ENCODE results near the gene PHTF1.

The PHTF1 gene

DNA sequence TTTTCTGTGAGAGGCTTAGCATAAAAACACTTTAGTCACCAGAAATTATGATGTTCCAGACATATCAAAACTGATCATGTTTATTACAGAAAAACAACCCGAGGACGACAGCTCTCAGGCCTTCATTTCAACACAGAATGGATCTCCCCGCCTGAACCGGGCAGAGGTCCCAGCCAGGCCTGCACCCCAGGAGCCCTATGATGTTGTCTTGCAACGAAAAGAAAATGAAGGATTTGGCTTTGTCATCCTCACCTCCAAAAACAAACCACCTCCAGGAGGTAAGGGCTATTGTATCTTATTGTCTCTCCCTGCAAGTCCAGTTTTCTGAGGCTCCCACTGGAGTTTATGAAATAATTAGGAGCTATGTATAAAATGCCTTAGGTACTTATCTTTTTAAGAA is 105.5 kb downstream of the PHTF1 start:
- in situ Hi-C loops (cut with HindIII; ENCODE audit: low pct_ligation_motif_present, low sequenced_read_pairs) = no loop called here
- Histone ChIP-seq H3K36me3 (replicated peaks) (no peaks in the 10 kb centered on the region), H3K27me3 (replicated peaks) (no peaks in the 10 kb centered on the region), H3K4me3 (ENCODE audit: low read depth, low read length) (no peak overlapping the region), H3K27ac (no peak overlapping the region)
- no peak for TF ChIP-seq CTCF (IDR thresholded peaks at IDR 0.05; ENCODE audit: low read depth, low read length, missing control alignments)
- no peak for DNase-seq

GRCh38 chr1:113652771-113653170 is 106.5 kb downstream of the PHTF1 start:
- H3K36me3 ChIP-seq (replicated peaks) = no peaks in the 10 kb centered on the region
- TF ChIP-seq CTCF (IDR thresholded peaks at IDR 0.05; ENCODE audit: low read depth, low read length, missing control alignments) = no peak
- H3K27ac ChIP-seq = no peak overlapping the region
- DNase-seq = no peak
- in situ Hi-C loops (cut with HindIII; ENCODE audit: low pct_ligation_motif_present, low sequenced_read_pairs) = no loop called here
- no peak overlapping the region for H3K4me3 ChIP-seq (ENCODE audit: low read depth, low read length)
- no peaks in the 10 kb centered on the region for H3K27me3 ChIP-seq (replicated peaks)

DNA sequence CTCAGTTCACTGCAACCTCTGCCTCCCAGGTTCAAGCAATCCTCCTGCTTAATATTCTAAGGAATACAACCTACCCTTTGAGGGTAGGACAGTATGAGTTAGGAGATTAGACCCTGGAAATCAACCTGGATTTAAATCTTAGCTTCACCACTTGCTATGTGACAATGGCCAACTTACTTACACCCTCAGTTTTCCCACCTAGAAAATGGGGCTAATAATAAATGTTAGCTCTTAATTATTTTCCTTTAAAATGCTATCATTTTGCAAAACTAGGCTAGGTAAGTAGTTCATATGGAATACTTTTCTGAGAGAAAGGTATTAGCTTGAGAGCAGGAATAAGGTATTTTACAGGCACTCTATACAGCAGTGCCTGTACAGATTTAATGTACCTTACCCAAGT is 110.8 kb downstream of the PHTF1 start:
- no peak overlapping the region for H3K4me3 ChIP-seq (ENCODE audit: low read depth, low read length)
- no peaks in the 10 kb centered on the region for H3K27me3 ChIP-seq (replicated peaks)
- in situ Hi-C loops (cut with HindIII; ENCODE audit: low pct_ligation_motif_present, low sequenced_read_pairs) = no loop called here
- no peaks in the 10 kb centered on the region for H3K36me3 ChIP-seq (replicated peaks)
- no peak for DNase-seq
- H3K27ac ChIP-seq = no peak overlapping the region
- TF ChIP-seq CTCF (IDR thresholded peaks at IDR 0.05; ENCODE audit: low read depth, low read length, missing control alignments) = no peak

DNA sequence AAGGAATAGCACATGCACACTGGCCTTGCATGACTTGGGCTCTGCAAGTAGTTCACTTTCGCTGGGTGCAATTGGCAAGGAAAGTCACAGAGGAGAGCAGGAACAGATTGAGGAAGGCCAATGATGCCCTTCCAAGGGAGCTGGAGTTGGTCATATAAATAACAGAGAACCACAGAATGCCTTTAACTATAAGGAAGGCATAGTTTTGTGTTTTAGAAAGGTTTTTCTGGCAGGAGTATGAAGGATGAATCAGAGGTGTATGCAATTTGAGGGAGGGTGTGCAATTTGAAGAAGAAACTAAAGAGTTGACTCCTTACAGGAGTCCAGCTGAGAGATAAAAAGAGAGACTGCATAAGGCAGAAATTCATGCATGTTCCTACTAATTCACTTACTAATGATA is 112.1 kb downstream of the PHTF1 start:
- no peak for TF ChIP-seq CTCF (IDR thresholded peaks at IDR 0.05; ENCODE audit: low read depth, low read length, missing control alignments)
- no peaks in the 10 kb centered on the region for H3K36me3 ChIP-seq (replicated peaks)
- H3K27ac ChIP-seq = no peak overlapping the region
- no peak overlapping the region for H3K4me3 ChIP-seq (ENCODE audit: low read depth, low read length)
- DNase-seq = no peak
- in situ Hi-C loops (cut with HindIII; ENCODE audit: low pct_ligation_motif_present, low sequenced_read_pairs) = no loop called here
- no peaks in the 10 kb centered on the region for H3K27me3 ChIP-seq (replicated peaks)
